DND-41 (cell line): Measurements from ENCODE around the gene PAIP2.
A peak's percentile ranks its signal among the peaks of the same experiment; 100 is the strongest.
"Not testable (repeated sequence)": the region's sequence is repeated elsewhere in the genome, so short reads cannot be mapped to it uniquely, and the experiment has no call there.

Experiments used
- ATAC-seq: fragments of 200-7000 bp; cut with Tn5 transposase; 3 replicates; pipeline ENCODE4 v1.9.1; 2021; ENCODE audit warnings: low read depth; ENCODE audit not compliant: insufficient read depth
- DNase-seq: peaks from one replicate; pipeline ENCODE4 v3.0.0-alpha.2; 2020
- H2AFZ ChIP-seq: 2 replicates; pipeline ENCODE4 v1.6.0; 2012; ENCODE audit warnings: low read depth, low read length
- H3K27ac ChIP-seq: 2 replicates; pipeline ENCODE4 v1.5.1; 2012; ENCODE audit warnings: low read length, inconsistent platforms
- H3K27me3 ChIP-seq: fragments of 200-600 bp; sonication (generic); 2 replicates; pipeline ENCODE4 v1.6.0; 2012; ENCODE audit warnings: low read length, mild to moderate bottlenecking, inconsistent platforms; ENCODE audit not compliant: insufficient read depth, poor library complexity
- H3K36me3 ChIP-seq: 2 replicates; pipeline ENCODE4 v1.5.1; 2012; ENCODE audit warnings: low read length, inconsistent platforms; ENCODE audit not compliant: insufficient read depth
- H3K4me1 ChIP-seq: 2 replicates; pipeline ENCODE4 v1.5.1; 2012; ENCODE audit warnings: mild to moderate bottlenecking, low read length; ENCODE audit not compliant: insufficient read depth
- H3K4me2 ChIP-seq: 2 replicates; pipeline ENCODE4 v1.6.0; 2012; ENCODE audit warnings: mild to moderate bottlenecking, moderate library complexity, low read length, inconsistent platforms; ENCODE audit not compliant: insufficient read depth
- H3K4me3 ChIP-seq, 2 experiments: fragments of 200-600 bp in 1 of 2; shearing (Covaris generic) in 1 of 2; 2 replicates each; pipeline ENCODE4 v1.5.1; 2012 to 2016; ENCODE audit warnings: inconsistent platforms in 2 of 2, low read length in 2 of 2, mild to moderate bottlenecking in 2 of 2, low read depth in 1 of 2, moderate library complexity in 1 of 2
- H3K79me2 ChIP-seq: 2 replicates; pipeline ENCODE4 v1.6.0; 2012; ENCODE audit warnings: low read length, inconsistent platforms; ENCODE audit not compliant: insufficient read depth
- H3K9ac ChIP-seq: 2 replicates; pipeline ENCODE4 v1.6.0; 2012; ENCODE audit warnings: low read depth, mild to moderate bottlenecking, inconsistent platforms, low read length, moderate library complexity
- H3K9me3 ChIP-seq: 2 replicates; pipeline ENCODE4 v1.5.1; 2012; ENCODE audit warnings: low read length, moderate library complexity, mild to moderate bottlenecking, inconsistent platforms; ENCODE audit not compliant: insufficient read depth, severe bottlenecking
- H4K20me1 ChIP-seq: 2 replicates; pipeline ENCODE4 v1.6.0; 2012; ENCODE audit warnings: low read length; ENCODE audit not compliant: insufficient read depth
- EZH2 ChIP-seq: IDR thresholded peaks from 3 replicates; pipeline ENCODE4 v1.6.1; 2012; ENCODE audit warnings: borderline replicate concordance, low read depth, mild to moderate bottlenecking, moderate library complexity, low read length, inconsistent platforms; ENCODE audit not compliant: severe bottlenecking
- TF ChIP-seq, protein P1 (sequence below): IDR thresholded peaks from 2 replicates; pipeline ENCODE4 v1.5.1; 2012; ENCODE audit warnings: borderline replicate concordance, low read length, moderate library complexity, mild to moderate bottlenecking; ENCODE audit not compliant: poor library complexity, severe bottlenecking; ENCODE audit errors: extremely low read depth

PAIP2 gene

DNA sequence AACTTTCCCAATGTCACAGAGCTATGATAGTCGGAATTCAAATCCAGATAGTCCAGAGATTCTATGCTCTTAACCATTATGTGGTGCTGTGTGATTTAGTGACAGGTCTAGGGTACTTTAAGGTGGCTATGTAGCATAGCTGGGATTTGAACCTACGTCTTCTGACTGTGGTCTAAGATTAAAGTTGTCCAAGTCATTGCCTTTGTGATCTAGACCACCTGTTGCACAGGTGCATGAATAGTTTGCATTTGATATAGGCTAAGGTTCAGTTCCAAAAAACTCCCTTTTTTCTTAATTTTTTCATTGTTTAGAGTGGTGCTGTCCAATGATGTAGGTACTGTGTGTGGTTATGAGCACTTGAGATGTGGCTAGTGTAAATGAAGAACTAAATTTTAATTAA lies 2.5 kb downstream of the PAIP2 start:
- H3K9ac ChIP-seq = 0 out of 2 replicates have a peak overlapping the region, but pooled peaks have one; percentile 93
- H3K4me1 ChIP-seq = peaks cover 49% of the 10 kb centered on the region
- peak overlapping the region in 1 of 2 experiments; percentile 92; a peak in 2 of 4 replicates for H3K4me3 ChIP-seq
- H3K4me2 ChIP-seq = peak overlapping the region; percentile 95
- H3K36me3 ChIP-seq = peaks cover 40% of the 10 kb centered on the region
- H3K27me3 ChIP-seq = no peaks in the 10 kb centered on the region
- H3K9me3 ChIP-seq = no peaks in the 10 kb centered on the region
- peak overlapping the region; percentile 6 for H3K27ac ChIP-seq
- no peak overlapping the region for H2AFZ ChIP-seq
- H4K20me1 ChIP-seq = peaks cover 62% of the 10 kb centered on the region
- ATAC-seq (no peak), DNase-seq (no peak)
- H3K79me2 ChIP-seq = peaks cover 79% of the 10 kb centered on the region
- TF ChIP-seq EZH2 = no peak
- TF ChIP-seq, protein P1, sequence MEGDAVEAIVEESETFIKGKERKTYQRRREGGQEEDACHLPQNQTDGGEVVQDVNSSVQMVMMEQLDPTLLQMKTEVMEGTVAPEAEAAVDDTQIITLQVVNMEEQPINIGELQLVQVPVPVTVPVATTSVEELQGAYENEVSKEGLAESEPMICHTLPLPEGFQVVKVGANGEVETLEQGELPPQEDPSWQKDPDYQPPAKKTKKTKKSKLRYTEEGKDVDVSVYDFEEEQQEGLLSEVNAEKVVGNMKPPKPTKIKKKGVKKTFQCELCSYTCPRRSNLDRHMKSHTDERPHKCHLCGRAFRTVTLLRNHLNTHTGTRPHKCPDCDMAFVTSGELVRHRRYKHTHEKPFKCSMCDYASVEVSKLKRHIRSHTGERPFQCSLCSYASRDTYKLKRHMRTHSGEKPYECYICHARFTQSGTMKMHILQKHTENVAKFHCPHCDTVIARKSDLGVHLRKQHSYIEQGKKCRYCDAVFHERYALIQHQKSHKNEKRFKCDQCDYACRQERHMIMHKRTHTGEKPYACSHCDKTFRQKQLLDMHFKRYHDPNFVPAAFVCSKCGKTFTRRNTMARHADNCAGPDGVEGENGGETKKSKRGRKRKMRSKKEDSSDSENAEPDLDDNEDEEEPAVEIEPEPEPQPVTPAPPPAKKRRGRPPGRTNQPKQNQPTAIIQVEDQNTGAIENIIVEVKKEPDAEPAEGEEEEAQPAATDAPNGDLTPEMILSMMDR = no peak

DNA sequence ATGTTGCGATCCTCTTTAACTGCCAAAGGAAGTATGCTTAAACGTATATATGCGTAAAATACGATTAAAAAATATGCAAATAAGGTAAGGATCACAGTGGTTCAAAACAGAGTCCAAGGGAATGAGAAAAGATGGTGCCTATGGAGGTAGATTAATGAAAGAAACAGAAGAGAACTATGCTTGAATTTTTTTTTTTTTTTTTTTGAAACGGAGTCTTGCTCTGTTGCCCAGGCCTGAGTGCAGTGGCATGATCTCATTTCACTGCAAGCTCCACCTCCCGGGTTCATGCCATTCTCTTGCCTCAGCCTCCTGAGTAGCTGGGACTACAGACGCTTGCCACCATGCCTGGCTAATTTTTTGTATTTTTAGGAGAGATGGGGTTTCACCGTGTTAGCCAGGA lies 3.8 kb downstream of the PAIP2 start:
- not testable (repeated sequence) for H2AFZ ChIP-seq, H3K27me3 ChIP-seq, DNase-seq, H3K9ac ChIP-seq, H3K9me3 ChIP-seq, H3K4me3 ChIP-seq, ATAC-seq, H3K27ac ChIP-seq
- H4K20me1 ChIP-seq = peaks cover 74% of the 10 kb centered on the region
- H3K4me1 ChIP-seq = peaks cover 49% of the 10 kb centered on the region
- H3K36me3 ChIP-seq = peaks cover 40% of the 10 kb centered on the region
- H3K79me2 ChIP-seq = peaks cover 92% of the 10 kb centered on the region
- peak overlapping the region; percentile 95; the same call in 1 of the 2 replicates for H3K4me2 ChIP-seq

DNA sequence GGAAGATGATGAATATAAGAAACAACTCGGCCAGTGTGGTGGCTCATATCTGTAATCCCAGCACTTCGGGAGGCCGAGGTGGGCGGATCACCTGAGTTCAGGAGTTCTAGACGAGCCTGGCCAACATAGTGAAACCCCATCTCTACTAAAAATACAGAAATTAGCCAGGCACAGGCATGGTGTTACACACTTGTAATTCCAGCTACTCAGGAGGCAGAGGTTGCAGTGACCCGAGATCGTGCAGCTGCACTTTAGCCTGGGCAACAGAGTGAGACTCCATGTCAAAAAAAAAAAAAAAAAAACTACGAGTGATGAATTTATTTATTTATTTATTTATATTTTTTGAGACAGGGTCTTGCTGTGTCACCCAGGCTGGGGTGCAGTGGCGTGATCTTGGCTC lies 6.2 kb downstream of the PAIP2 start:
- peaks cover 38% of the 10 kb centered on the region for H3K4me1 ChIP-seq
- ATAC-seq = not testable (repeated sequence)

DNA sequence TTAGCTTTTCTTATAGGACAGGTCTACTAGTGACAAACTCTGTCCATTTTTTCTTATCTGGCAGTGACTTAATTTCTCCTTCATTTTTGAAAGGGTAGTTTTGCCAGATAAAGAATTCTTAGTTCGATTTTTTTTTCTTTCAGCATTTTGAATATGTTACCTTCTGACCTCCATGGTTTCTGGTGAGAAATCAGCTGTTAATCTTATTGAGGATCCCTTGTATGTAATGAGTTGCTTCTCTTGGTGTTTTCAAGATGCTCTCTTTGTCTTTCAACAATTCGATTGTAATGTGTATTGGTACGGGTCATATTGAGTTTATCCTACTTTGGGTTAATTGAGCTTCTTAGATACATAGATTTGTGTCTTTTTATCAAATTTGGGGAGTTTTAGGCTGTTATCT lies 12.5 kb downstream of the PAIP2 start:
- ATAC-seq (no peak), DNase-seq (no peak)
- Histone ChIP-seq H3K79me2 (peaks cover 100% of the 10 kb centered on the region), H3K4me2 (no peak overlapping the region), H3K4me3 (no peak overlapping the region), H2AFZ (no peak overlapping the region), H3K27me3 (no peaks in the 10 kb centered on the region), H3K36me3 (peaks cover 49% of the 10 kb centered on the region), H3K4me1 (no peaks in the 10 kb centered on the region), H3K9ac (no peak overlapping the region), H3K27ac (no peak overlapping the region), H4K20me1 (peaks cover 87% of the 10 kb centered on the region), H3K9me3 (no peaks in the 10 kb centered on the region)
- TF ChIP-seq, protein P1 = no peak
- no peak for TF ChIP-seq EZH2

More for the DNA sequence above, 6.2 kb downstream of the PAIP2 start:
- not testable (repeated sequence) for H3K27ac ChIP-seq, DNase-seq, H3K9ac ChIP-seq, H3K4me3 ChIP-seq, H2AFZ ChIP-seq, H3K27me3 ChIP-seq, H3K9me3 ChIP-seq
- peaks cover 87% of the 10 kb centered on the region for H4K20me1 ChIP-seq
- H3K36me3 ChIP-seq = peaks cover 52% of the 10 kb centered on the region
- H3K79me2 ChIP-seq = peaks cover 100% of the 10 kb centered on the region
- 0 out of 2 replicates have a peak overlapping the region, but pooled peaks have one; percentile 2 for H3K4me2 ChIP-seq

DNA sequence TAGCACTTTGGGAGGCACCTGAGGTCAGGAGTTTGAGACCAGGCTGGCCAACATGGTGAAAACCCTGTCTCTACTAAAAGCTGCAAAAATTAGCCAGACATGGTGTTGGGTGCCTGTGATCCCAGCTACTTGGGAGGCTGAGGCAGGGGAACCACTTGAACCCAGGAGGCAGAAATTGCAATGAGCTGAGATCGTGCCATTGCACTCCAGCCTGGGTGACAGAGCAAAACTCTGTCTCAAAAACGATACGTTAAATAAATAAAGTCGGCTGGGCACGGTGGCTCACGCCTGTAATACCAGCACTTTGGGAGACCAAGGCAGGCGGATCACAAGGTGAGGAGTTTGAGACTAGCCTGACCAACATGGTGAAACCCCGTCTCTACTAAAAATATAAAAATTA lies 14.2 kb downstream of the PAIP2 start:
- peaks cover 91% of the 10 kb centered on the region for H4K20me1 ChIP-seq
- not testable (repeated sequence) for H3K4me1 ChIP-seq

More for the DNA sequence above, 14.2 kb downstream of the PAIP2 start:
- not testable (repeated sequence) for H3K4me2 ChIP-seq, H3K9ac ChIP-seq, H3K4me3 ChIP-seq, H3K27me3 ChIP-seq, ATAC-seq, DNase-seq, H3K9me3 ChIP-seq, H2AFZ ChIP-seq, H3K27ac ChIP-seq
- Histone ChIP-seq H3K36me3 (peaks cover 54% of the 10 kb centered on the region), H3K79me2 (peaks cover 100% of the 10 kb centered on the region)
